ENCODE results near the gene ARID2.

DNA sequence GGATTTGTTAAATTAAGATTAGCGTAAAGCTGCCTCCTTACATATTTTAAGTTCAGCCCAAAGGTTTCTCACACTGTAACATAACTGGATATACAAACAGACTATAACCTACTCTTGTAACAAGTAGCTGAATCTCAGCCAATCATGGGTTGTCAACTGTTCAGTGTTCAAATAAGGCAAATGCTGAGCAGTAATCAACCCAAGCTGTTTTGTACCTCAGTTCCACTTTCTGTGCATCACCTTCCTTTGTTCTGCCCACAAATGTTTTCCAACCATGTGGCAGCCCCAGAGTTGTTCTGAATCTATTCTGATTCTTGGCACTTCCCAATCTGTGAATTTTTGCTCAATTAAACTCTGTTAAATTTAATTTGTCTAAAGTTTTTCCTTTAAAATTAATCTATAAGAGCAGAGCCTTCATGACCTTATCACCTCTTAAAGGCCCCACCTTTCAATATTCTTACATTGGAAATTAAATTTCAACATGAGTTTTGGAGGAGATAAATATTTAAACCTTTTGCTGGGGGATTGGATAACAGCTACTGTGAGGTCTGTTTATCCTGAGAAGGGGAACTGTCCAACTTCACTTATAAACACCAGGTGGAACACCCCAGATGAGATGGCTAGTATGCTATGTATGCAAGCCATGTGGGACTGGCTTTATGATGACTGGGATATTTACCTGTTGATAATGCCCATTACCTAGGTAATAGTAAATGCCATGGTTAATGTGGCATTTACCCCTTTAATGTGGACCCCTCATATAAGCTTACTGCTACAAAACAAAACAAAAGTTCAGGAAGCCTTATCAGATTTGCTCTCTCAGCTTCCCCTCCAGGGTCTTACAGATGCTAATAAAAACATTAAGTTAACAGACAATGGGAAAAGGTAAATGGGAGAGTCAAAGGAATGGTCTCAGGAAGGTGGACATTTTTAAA lies 42.2 kb upstream of the ARID2 start:
- TF ChIP-seq ZNF510 (tag by site-specific recombination; IDR thresholded peaks at IDR 0.05; ENCODE audit: insufficient replicate concordance) (no peak), ZNF843 (tag by site-specific recombination; IDR thresholded peaks at IDR 0.05) (no peak), ZNF335 (tag by site-specific recombination; conservative IDR thresholded peaks at IDR 0.05) (no peak), REPIN1 (tag by site-specific recombination; IDR thresholded peaks at IDR 0.05; ENCODE audit: low read depth) (no peak), ZEB2 (tag by site-specific recombination; IDR thresholded peaks at IDR 0.05) (no peak), ZNF76 (tag by site-specific recombination; IDR thresholded peaks at IDR 0.05; ENCODE audit: borderline replicate concordance, low read depth) (no peak)
- TF ChIP-seq, protein P1, sequence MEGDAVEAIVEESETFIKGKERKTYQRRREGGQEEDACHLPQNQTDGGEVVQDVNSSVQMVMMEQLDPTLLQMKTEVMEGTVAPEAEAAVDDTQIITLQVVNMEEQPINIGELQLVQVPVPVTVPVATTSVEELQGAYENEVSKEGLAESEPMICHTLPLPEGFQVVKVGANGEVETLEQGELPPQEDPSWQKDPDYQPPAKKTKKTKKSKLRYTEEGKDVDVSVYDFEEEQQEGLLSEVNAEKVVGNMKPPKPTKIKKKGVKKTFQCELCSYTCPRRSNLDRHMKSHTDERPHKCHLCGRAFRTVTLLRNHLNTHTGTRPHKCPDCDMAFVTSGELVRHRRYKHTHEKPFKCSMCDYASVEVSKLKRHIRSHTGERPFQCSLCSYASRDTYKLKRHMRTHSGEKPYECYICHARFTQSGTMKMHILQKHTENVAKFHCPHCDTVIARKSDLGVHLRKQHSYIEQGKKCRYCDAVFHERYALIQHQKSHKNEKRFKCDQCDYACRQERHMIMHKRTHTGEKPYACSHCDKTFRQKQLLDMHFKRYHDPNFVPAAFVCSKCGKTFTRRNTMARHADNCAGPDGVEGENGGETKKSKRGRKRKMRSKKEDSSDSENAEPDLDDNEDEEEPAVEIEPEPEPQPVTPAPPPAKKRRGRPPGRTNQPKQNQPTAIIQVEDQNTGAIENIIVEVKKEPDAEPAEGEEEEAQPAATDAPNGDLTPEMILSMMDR (tag by site-specific recombination; IDR thresholded peaks at IDR 0.05), result no peak
- TF ChIP-seq, protein P2, sequence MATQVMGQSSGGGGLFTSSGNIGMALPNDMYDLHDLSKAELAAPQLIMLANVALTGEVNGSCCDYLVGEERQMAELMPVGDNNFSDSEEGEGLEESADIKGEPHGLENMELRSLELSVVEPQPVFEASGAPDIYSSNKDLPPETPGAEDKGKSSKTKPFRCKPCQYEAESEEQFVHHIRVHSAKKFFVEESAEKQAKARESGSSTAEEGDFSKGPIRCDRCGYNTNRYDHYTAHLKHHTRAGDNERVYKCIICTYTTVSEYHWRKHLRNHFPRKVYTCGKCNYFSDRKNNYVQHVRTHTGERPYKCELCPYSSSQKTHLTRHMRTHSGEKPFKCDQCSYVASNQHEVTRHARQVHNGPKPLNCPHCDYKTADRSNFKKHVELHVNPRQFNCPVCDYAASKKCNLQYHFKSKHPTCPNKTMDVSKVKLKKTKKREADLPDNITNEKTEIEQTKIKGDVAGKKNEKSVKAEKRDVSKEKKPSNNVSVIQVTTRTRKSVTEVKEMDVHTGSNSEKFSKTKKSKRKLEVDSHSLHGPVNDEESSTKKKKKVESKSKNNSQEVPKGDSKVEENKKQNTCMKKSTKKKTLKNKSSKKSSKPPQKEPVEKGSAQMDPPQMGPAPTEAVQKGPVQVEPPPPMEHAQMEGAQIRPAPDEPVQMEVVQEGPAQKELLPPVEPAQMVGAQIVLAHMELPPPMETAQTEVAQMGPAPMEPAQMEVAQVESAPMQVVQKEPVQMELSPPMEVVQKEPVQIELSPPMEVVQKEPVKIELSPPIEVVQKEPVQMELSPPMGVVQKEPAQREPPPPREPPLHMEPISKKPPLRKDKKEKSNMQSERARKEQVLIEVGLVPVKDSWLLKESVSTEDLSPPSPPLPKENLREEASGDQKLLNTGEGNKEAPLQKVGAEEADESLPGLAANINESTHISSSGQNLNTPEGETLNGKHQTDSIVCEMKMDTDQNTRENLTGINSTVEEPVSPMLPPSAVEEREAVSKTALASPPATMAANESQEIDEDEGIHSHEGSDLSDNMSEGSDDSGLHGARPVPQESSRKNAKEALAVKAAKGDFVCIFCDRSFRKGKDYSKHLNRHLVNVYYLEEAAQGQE (tag by site-specific recombination; IDR thresholded peaks at IDR 0.05), result peak; percentile 82

Measured in HEK293 (cell line).